HG03354 (cell line): Measurements from ENCODE around the gene CPT1C.

ENCODE experiments used
- ATAC-seq: cut with Tn5 transposase; IDR thresholded peaks from one replicate; pipeline ENCODE4 v1.9.1; 2021; ENCODE audit warnings: mild to moderate bottlenecking; ENCODE audit not compliant: unreplicated experiment, poor library complexity, severe bottlenecking

Gene CPT1C

GRCh38 chr19:49690656-49691242 is at the start of gene CPT1C:
Gene CPT1C (plus strand): TSS chr19:49691116. CDS start chr19:49692253, 1,137 bp downstream.
- no peak for ATAC-seq

- ATAC-seq = peak; percentile 62
These were observed 49.0 kb upstream of the CPT1C start, which contains the start of gene SCAF1 for GRCh38 chr19:49641688-49642491. Gene SCAF1 (plus strand): TSS chr19:49642209. CDS start chr19:49645027, 2,818 bp downstream.

- no peak for ATAC-seq
These were observed 48.4 kb upstream of the CPT1C start for GRCh38 chr19:49642492-49643035.

- ATAC-seq = no peak
These were observed 47.5 kb upstream of the CPT1C start for GRCh38 chr19:49643466-49643865.

GRCh38 chr19:49645592-49645991 is 45.3 kb upstream of the CPT1C start:
- no peak for ATAC-seq

- no peak for ATAC-seq
These were observed 44.9 kb upstream of the CPT1C start for GRCh38 chr19:49645995-49646394.

GRCh38 chr19:49646586-49646985 is 44.3 kb upstream of the CPT1C start:
- no peak for ATAC-seq

- ATAC-seq = no peak
These were observed 39.7 kb upstream of the CPT1C start for GRCh38 chr19:49651029-49651819.

GRCh38 chr19:49651820-49652550 is 38.9 kb upstream of the CPT1C start:
- no peak for ATAC-seq

GRCh38 chr19:49652551-49653465 is 38.1 kb upstream of the CPT1C start:
- ATAC-seq = no peak

- no peak for ATAC-seq
These were observed 37.5 kb upstream of the CPT1C start for GRCh38 chr19:49653466-49653806.

- no peak for ATAC-seq
These were observed 36.3 kb upstream of the CPT1C start for GRCh38 chr19:49654581-49654980.

- no peak for ATAC-seq
These were observed 35.1 kb upstream of the CPT1C start for GRCh38 chr19:49655570-49656455.

- ATAC-seq = no peak
These were observed 34.3 kb upstream of the CPT1C start for GRCh38 chr19:49656456-49657109.

- no peak for ATAC-seq
These were observed 33.3 kb upstream of the CPT1C start for GRCh38 chr19:49657493-49658138.

GRCh38 chr19:49658139-49658517 is 32.8 kb upstream of the CPT1C start:
- ATAC-seq = no peak
